BE2C (cell line): Measurements from ENCODE around the gene PAXIP1.
A peak's percentile ranks its signal among the peaks of the same experiment; 100 is the strongest.
"Not testable (repeated sequence)": the region's sequence is repeated elsewhere in the genome, so short reads cannot be mapped to it uniquely, and the experiment has no call there.

Source experiments
- DNase-seq: peaks from one replicate; pipeline ENCODE4 v3.0.0-alpha.2; 2020
- H3K27me3 ChIP-seq: fragments of 250-450 bp; sonication (Bioruptor Pico); 2 replicates; pipeline ENCODE4 v1.5.1; 2020; ENCODE audit warnings: mild to moderate bottlenecking
- H3K36me3 ChIP-seq: fragments of 250-450 bp; sonication (Bioruptor Pico); 2 replicates; pipeline ENCODE4 v1.5.1; 2020; ENCODE audit warnings: mild to moderate bottlenecking
- H3K4me1 ChIP-seq: fragments of 250-450 bp; sonication (Bioruptor Pico); 2 replicates; pipeline ENCODE4 v1.5.1; 2020
- H3K4me3 ChIP-seq: 2 replicates; pipeline ENCODE4 v1.5.1; 2011; ENCODE audit warnings: low read depth, low read length
- H3K9me3 ChIP-seq: fragments of 250-450 bp; sonication (Bioruptor Pico); 2 replicates; pipeline ENCODE4 v1.5.1; 2020
- TF ChIP-seq, protein P1 (sequence below): IDR thresholded peaks from 2 replicates; pipeline ENCODE4 v1.5.1; 2012; ENCODE audit warnings: mild to moderate bottlenecking, low read depth, low read length

Gene PAXIP1

DNA sequence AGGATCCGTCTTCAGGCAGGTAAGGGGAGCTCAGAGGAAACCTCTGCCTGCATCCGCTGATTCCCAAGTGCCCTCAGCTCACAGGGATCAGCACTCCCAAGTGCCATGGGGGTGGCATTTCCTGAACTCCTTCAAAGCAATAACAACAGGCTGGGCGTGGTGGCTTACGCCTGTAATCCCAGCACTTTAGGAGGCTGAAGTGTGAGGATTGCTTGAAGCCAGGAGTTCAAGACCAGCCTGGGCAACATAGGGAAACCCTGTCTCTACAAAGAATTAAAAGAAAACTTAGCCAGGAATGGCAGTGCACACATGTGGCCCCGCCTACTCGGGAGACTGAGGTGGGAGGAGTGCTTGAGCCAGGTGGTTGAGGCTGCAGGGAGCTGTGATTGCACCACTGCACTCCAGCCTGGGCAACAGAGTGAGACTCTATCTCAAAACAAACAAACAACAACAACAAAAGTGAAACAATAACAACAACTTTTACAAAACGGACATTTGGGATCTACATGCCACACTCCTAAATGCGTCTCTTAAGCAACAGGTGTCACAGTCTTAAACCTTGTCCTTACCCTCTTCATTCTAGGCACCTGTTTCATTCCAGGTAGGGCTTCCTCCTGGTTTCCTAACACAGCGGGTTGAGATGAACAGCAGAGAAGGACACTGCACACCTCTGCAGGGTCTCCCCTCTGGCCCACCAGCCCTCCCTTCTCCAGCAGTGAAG lies 73.8 kb downstream of the PAXIP1 start:
- no peaks in the 10 kb centered on the region for H3K27me3 ChIP-seq
- no peak for DNase-seq
- H3K9me3 ChIP-seq, result peaks cover 7% of the 10 kb centered on the region
- TF ChIP-seq, protein P1, sequence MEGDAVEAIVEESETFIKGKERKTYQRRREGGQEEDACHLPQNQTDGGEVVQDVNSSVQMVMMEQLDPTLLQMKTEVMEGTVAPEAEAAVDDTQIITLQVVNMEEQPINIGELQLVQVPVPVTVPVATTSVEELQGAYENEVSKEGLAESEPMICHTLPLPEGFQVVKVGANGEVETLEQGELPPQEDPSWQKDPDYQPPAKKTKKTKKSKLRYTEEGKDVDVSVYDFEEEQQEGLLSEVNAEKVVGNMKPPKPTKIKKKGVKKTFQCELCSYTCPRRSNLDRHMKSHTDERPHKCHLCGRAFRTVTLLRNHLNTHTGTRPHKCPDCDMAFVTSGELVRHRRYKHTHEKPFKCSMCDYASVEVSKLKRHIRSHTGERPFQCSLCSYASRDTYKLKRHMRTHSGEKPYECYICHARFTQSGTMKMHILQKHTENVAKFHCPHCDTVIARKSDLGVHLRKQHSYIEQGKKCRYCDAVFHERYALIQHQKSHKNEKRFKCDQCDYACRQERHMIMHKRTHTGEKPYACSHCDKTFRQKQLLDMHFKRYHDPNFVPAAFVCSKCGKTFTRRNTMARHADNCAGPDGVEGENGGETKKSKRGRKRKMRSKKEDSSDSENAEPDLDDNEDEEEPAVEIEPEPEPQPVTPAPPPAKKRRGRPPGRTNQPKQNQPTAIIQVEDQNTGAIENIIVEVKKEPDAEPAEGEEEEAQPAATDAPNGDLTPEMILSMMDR, result no peak
- peak overlapping the region; percentile 88 for H3K4me3 ChIP-seq
- H3K36me3 ChIP-seq, result no peaks in the 10 kb centered on the region
- no peaks in the 10 kb centered on the region for H3K4me1 ChIP-seq

DNA sequence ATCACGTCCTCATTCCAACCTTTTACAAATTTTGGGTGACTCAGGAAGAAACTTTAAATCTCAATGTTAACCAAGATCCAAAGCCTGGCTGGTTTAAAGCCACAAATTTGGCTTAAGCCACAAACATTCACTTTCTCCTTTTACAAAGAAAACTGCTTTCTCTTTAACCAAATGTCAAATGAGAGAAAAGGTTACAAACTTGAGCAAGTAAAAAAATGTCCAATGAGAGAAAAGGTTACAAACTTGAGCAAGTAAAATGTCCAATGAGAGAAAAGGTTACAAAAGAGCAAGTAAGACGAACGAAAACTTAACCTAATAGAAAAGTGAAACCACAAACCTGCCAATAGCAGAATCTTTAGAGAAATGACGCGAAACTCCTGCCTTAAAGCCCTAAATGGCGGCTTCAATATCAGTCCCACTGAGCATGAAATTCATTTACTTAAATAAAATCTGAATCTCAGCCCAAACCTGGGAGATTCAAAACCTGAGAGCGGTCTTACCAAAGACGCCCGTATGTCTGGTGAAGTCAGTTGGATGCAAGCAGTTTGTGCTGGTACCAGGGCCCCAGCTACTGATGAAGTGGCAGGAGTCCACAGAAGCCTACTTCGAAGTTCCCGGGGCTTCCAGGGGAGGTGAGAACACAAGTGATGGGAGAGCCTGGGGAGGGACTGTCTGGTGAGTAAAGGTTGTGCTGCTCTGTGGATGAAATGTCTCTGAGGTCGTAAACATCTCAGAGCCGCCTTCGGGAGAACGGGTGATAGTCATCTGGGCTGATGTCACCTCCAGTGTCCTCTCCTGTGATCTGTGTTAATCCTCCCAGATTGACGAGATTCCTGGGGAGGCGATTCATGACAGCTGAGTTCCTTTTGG lies 74.6 kb downstream of the PAXIP1 start:
- TF ChIP-seq, protein P1, result no peak
- Histone ChIP-seq H3K27me3 (no peaks in the 10 kb centered on the region), H3K36me3 (no peaks in the 10 kb centered on the region), H3K4me3 (peak overlapping the region; percentile 88), H3K4me1 (no peaks in the 10 kb centered on the region), H3K9me3 (no peaks in the 10 kb centered on the region)
- no peak for DNase-seq

DNA sequence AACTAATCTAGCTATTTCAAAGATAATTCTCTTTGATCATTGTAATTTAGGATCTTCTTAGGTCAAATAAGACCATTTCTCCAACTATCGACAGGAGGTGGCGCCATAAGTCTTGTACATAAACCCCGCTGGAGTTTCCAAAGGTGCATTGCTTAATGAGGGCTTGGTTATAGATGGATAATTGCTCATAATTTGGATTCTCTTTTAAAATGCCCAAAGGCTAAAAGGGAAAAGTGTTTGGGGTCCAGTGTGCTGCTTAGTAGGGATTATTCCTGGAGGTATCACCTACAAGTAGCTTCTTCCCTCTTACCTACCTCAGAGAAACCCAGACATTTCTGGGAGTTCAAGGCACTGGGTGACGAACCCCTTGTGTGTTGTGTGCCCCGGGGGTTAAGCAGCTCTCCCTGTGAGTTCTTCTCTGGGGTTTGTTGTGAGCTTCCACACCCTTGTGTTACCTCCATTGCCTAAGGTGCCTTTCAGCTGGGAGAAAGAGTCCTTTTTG lies 75.2 kb downstream of the PAXIP1 start:
- H3K4me1 ChIP-seq, result no peaks in the 10 kb centered on the region
- peak overlapping the region; percentile 88 for H3K4me3 ChIP-seq
- TF ChIP-seq, protein P1, result peak; percentile 77
- no peaks in the 10 kb centered on the region for H3K36me3 ChIP-seq
- no peaks in the 10 kb centered on the region for H3K9me3 ChIP-seq
- no peaks in the 10 kb centered on the region for H3K27me3 ChIP-seq
- DNase-seq, result peak; percentile 83

DNA sequence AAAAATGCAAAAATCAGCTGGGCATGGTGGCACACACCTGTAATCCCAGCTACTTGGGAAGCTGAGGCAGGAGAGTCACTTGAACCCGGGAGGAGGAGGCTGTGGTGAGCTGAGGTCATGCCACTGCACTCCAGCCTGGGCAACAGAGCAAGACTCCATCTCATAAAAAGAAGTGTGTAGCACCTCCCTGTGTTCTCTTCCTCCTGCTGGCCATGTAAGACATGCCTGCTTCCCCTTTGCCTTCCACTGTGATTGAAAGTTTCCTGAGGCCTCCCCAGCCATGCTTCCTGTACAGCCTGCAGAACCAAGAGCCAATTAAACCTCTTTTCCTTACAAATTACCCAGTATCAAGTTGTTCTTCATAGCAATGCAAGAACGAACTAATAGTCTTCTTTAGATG lies 80.5 kb downstream of the PAXIP1 start:
- H3K4me3 ChIP-seq, H3K27me3 ChIP-seq, DNase-seq, H3K36me3 ChIP-seq, H3K4me1 ChIP-seq, H3K9me3 ChIP-seq: not testable (repeated sequence)

DNA sequence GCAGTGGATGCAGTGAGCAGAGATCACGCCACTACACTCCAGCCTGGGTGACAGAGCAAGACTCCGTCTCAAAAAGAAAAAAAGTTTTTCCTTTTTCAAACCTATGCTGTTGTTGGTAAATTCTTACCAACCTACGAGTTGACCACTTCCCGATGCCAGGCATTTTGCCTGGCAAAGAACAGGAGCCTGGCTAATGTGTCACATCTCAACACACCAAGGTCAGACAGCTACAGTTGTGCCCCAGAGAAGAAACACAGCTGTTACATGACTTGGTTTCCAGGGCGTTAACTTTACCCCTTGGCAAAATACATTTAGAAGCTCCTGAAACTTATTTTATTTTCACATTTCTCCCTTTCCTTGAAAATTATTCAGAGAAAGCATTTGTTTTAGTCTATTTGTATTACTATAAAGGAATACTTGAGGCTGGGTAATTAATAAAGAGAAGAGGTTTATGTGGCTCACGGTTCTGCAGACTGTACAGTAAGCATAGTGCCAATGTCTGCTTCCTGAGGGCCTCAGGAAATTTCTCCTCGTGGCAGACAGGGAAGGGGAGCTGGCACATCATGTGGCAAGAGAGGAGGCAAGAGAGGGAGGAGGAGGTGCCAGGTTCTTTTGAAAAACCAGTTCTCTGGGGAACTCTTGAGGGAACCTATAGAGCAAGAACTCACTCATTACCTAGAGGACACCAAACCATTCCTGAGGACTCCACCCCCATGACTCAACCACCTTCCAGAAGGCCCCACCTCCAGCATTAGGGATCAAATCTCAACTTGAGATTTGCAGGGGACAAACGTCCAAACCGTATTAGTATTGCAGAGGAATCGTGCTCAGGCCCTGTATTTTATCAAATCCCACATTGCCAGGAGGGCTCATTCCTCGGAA lies 83.3 kb downstream of the PAXIP1 start:
- H3K36me3 ChIP-seq, result no peaks in the 10 kb centered on the region
- DNase-seq, result no peak
- no peak overlapping the region for H3K4me3 ChIP-seq
- H3K4me1 ChIP-seq, result no peaks in the 10 kb centered on the region
- no peaks in the 10 kb centered on the region for H3K9me3 ChIP-seq
- no peaks in the 10 kb centered on the region for H3K27me3 ChIP-seq
- TF ChIP-seq, protein P1, result no peak

- TF ChIP-seq, protein P1, result no peak
- no peaks in the 10 kb centered on the region for H3K27me3 ChIP-seq
These were observed 84.2 kb downstream of the PAXIP1 start for GRCh38 chr7:154918741-154919140.

More at GRCh38 chr7:154918741-154919140, 84.2 kb downstream of the PAXIP1 start:
- no peaks in the 10 kb centered on the region for H3K36me3 ChIP-seq
- H3K9me3 ChIP-seq, result no peaks in the 10 kb centered on the region
- H3K4me3 ChIP-seq, result no peak overlapping the region
- DNase-seq, result no peak
- no peaks in the 10 kb centered on the region for H3K4me1 ChIP-seq
